D721Med (cell line): ENCODE data around the gene MIGA1.

Source experiments
- DNase-seq: peaks from one replicate; pipeline ENCODE4 v3.0.0; 2011; ENCODE audit warnings: low spot score; ENCODE audit not compliant: insufficient read length
- FAIRE-seq: peaks from 2 replicates; lab custom pipeline; 2011; peaks lifted over from hg19 to GRCh38; lab: Jason Lieb, UNC
- CTCF ChIP-seq: IDR thresholded peaks from 2 replicates; pipeline ENCODE4 v1.5.1; 2012; ENCODE audit warnings: mild to moderate bottlenecking, control low read depth; ENCODE audit not compliant: insufficient read depth; ENCODE audit errors: missing control alignments

The MIGA1 gene

GRCh38 chr1:77873461-77873860, 94.0 kb downstream of the MIGA1 start:
- TF ChIP-seq CTCF = no peak
- FAIRE-seq (no peak), DNase-seq (no peak)

- FAIRE-seq = peak; percentile 32
- no peak for DNase-seq
- TF ChIP-seq CTCF = no peak
Measured at GRCh38 chr1:77874804-77875445, 95.5 kb downstream of the MIGA1 start.

- no peak for TF ChIP-seq CTCF
- DNase-seq (no peak), FAIRE-seq (no peak)
Measured at GRCh38 chr1:77876884-77877283, 97.4 kb downstream of the MIGA1 start.

- no peak for DNase-seq
- no peak for FAIRE-seq
- TF ChIP-seq CTCF = no peak
Measured at GRCh38 chr1:77881061-77881460, 101.6 kb downstream of the MIGA1 start.

GRCh38 chr1:77882411-77882810, 103.0 kb downstream of the MIGA1 start:
- FAIRE-seq (no peak), DNase-seq (no peak)
- no peak for TF ChIP-seq CTCF

GRCh38 chr1:77888081-77888780, 108.8 kb downstream of the MIGA1 start, which contains the start of gene NEXN:
Gene NEXN, plus strand, starts transcription at chr1:77888624. Its CDS starts 27,483 bp downstream, at chr1:77916107.
- FAIRE-seq = no peak
- no peak for DNase-seq

More at GRCh38 chr1:77888081-77888780, 108.8 kb downstream of the MIGA1 start, which contains the start of gene NEXN:
- no peak for TF ChIP-seq CTCF
